GM12864 (cell line): ENCODE results near the gene HIPK1.
A peak's percentile ranks its signal among the peaks of the same experiment; 100 is the strongest.

Source experiments
- DNase-seq: peaks from one replicate; pipeline ENCODE4 v3.0.0-alpha.2; 2011; ENCODE audit warnings: low read depth
- H3K4me3 ChIP-seq: 2 replicates; pipeline ENCODE4 v1.5.1; 2011; ENCODE audit warnings: mild to moderate bottlenecking, low read depth, low read length, control low read depth
- TF ChIP-seq, protein P1 (sequence below): IDR thresholded peaks from 2 replicates; pipeline ENCODE4 v1.5.1; 2011; ENCODE audit warnings: low read depth, mild to moderate bottlenecking, moderate library complexity, low read length, control low read depth, inconsistent platforms; ENCODE audit errors: missing control alignments

Gene HIPK1

DNA sequence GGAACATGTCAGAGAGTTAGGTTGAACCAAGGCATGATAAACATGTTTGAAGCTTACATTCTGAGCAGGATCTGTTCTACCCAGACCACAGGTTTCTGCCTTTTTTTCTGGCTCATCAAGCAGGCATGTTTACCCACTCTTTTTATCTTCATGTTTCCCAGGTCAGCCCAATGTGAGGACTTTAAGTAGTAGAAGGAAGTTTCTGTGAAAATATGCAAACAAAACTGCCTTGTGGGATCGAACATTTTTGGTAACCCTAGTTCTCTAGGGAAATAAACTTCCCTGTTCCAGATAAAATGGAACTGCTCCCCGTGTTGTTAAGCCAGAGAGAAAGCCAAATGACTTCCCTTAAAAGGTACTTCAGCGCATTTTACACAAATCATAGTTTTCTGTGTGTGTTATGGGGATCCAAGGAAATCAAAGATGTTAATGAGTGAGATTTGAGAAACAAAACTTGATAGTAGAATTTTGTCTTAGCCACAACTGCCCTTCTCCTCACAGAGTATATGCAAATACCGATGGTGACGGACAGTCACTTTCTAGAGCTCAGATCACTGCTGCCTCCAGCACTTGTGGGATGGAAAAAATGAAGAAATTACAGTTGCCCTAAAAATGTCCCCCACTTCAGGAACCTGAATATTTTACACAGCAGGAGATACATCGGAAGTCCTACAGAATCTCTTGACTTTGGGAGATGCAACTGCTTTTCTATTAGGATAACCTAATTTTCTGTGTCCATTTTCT, 765 bp upstream of the HIPK1 start:
- DNase-seq, result no peak
- H3K4me3 ChIP-seq, result peak overlapping the region; percentile 87
- TF ChIP-seq, protein P1, sequence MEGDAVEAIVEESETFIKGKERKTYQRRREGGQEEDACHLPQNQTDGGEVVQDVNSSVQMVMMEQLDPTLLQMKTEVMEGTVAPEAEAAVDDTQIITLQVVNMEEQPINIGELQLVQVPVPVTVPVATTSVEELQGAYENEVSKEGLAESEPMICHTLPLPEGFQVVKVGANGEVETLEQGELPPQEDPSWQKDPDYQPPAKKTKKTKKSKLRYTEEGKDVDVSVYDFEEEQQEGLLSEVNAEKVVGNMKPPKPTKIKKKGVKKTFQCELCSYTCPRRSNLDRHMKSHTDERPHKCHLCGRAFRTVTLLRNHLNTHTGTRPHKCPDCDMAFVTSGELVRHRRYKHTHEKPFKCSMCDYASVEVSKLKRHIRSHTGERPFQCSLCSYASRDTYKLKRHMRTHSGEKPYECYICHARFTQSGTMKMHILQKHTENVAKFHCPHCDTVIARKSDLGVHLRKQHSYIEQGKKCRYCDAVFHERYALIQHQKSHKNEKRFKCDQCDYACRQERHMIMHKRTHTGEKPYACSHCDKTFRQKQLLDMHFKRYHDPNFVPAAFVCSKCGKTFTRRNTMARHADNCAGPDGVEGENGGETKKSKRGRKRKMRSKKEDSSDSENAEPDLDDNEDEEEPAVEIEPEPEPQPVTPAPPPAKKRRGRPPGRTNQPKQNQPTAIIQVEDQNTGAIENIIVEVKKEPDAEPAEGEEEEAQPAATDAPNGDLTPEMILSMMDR, result no peak

DNA sequence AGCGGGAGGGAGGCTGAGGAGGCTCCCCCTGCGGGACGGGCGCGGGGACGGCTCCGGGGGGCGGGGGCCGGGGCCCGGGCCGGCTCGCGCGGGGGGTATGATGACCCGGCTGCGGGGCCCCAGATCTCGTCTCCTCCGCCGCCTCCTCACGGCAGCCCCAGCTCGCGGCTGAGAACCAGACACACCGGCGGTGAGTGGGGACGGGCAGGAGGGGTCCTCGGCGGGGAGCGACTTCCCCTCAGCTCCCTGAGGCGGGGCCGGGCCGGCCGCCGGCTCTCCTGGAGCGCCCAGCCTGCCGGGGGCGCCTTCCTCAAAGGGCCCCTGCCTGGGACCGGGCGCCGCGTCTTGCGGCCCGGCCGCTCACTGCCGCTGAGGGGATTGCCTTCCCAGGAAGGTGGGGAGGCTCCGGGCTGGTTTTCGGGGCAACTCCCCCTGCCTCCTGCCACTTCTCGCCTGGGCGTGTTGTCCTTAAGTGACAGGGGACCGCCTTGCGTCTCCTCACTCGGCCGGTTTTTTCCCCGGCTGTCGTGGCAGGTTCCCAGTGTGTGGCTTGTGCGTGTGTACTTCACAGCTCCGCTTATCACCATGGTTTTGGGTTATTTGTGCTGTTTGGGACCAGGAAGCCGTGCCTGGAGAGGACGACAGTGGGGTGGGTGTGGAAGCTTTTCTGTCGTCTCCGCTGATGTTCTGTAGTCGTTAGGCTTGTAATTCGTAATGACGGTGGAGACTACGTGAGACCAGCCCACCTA, 800 bp downstream of the HIPK1 start:
- peak overlapping the region; percentile 87 for H3K4me3 ChIP-seq
- no peak for DNase-seq
- TF ChIP-seq, protein P1, result peak; percentile 7

DNA sequence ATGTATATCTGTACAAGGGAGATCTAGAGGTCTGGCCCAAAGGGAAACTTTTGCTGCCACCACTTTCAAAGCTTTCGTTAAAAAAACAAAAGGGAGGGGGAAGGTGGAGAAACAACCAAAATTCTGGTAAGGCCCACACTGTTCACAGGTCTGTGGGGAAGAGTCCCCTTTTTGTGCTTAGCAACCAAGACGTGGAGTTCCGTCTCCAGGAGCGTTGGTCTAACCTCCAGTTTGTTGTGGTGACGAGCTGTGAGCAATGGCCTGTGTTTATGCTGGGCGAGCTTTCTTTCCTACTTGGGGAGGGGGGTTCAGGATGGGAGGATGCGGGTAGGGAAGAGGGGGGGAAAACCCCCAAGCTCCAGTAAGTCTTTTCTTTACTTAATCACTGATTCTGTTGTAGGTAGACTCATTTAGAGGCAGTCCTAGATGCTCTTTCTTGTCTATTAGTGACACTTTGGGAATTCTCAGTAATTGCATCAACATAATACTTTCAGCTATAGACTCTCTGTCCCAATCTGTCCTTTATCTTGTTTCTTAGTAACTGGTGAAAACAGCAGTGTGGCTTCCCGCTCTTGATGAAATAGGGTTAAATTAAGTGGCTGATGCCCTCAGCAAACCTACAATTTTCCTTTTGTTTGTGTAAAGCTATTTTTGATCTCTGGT, 1.5 kb downstream of the HIPK1 start:
- TF ChIP-seq, protein P1, result no peak
- peak overlapping the region; percentile 87 for H3K4me3 ChIP-seq
- no peak for DNase-seq

DNA sequence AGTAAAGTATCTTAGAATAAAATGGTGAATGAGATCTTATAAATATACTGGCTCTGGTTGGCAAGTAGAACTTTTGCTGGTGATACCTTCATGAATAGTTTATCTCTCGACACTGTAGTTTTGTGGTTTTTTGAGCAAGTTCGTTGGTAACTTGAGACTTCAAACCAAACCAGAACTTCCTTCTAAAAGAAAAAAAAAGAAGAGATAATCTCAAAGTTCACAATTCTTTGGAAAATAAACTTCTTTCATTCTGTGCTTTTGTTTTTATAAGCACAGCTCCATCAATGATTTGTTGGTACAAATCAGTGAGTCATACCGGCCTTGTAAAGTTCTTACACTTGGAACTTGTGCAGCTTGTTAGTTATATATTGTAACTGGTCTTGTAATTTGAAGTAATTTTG, 2.3 kb downstream of the HIPK1 start:
- no peak for DNase-seq
- TF ChIP-seq, protein P1, result no peak
- no peak overlapping the region; the same call in 1 of the 2 replicates for H3K4me3 ChIP-seq

DNA sequence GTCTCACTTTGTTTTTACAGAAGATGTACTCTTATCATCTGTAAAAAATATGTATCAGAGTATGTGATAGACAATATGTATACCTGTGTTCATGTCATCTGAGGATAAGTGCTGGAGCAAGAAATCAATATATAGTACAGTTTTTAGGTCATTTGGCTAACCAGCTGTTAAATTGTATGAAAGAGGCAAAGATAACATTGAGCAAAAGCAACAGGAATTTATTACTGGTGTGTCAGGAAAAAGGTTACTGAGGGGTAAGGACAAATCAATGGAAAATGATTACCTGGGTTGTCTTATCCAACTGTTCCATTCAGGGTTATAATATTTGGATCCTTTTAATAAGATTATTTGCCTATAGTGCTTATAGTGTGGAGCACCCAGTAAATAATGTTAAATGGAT, 4.9 kb downstream of the HIPK1 start:
- no peak for DNase-seq
- no peak overlapping the region for H3K4me3 ChIP-seq
- TF ChIP-seq, protein P1, result no peak

DNA sequence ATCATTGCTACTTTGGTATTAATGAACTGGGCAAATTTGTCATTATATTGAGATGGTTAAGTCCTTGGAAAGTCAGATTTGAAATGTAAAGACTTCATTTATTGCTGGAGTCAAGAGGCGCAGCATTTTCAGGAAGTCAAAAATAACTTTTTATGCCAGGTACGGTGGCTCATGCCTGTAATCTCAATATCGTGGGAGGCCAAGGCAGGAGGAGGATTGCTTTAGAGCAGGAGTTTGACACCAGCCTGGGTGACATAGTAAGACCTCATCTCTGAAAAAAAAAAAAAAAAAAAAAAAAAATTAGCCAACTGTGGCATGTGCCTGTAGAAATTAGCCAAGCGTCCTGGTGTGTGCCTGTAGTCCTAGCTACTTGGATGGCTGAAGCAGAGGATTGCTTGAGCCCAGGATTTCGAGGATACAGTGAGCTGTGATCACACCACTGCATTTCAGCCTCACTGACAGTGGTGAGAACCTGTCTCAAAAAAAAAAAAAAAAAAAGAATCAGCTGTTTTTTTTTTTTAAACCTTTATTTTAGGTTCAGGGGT, 5.5 kb downstream of the HIPK1 start:
- DNase-seq, result no peak
- no peak overlapping the region for H3K4me3 ChIP-seq
- TF ChIP-seq, protein P1, result no peak
